Forelimb muscle (tissue), 1 donor: Measurements from ENCODE around the gene TMEM178B. TPM values are rescaled to one million over a fixed set of nuclear protein-coding genes. Genes with fewer than 3 reads are reported as not detected.
"Not testable (repeated sequence)": the region's sequence is repeated elsewhere in the genome, so short reads cannot be mapped to it uniquely, and the experiment has no call there.

Source experiments
- DNase-seq: peaks from one replicate; pipeline ENCODE4 v3.0.0-alpha.2; 2013; ENCODE audit warnings: low read depth
- polyA plus RNA-seq: library from polyadenylated mRNA; unstranded; fragments of 120-200 nt; gene quantifications from one replicate; pipeline ENCODE4 v1.2.1, GENCODE V29; 2013; ENCODE audit not compliant: insufficient read length

The TMEM178B gene
- polyA plus RNA-seq, 1 donor = 0.43 TPM

DNA sequence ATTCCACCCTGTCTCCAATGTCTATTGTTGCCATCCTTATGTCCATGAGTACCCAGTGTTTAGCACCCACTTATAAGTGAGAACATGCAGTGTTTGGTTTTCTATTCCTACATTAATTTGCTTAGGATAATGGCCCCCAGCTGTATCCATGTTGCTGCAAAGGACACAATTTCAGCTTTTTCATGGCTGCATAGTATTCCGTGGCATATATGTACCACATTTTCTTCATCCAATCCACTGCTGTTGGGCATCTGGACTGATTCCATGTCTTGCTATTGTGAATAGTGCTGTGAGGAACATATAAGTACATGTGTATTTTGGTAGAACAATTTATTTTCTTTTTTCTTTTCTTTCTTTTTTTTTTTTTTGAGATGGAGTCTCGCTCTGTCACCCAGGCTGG is 68.2 kb downstream of the TMEM178B start:
- no peak for DNase-seq

DNA sequence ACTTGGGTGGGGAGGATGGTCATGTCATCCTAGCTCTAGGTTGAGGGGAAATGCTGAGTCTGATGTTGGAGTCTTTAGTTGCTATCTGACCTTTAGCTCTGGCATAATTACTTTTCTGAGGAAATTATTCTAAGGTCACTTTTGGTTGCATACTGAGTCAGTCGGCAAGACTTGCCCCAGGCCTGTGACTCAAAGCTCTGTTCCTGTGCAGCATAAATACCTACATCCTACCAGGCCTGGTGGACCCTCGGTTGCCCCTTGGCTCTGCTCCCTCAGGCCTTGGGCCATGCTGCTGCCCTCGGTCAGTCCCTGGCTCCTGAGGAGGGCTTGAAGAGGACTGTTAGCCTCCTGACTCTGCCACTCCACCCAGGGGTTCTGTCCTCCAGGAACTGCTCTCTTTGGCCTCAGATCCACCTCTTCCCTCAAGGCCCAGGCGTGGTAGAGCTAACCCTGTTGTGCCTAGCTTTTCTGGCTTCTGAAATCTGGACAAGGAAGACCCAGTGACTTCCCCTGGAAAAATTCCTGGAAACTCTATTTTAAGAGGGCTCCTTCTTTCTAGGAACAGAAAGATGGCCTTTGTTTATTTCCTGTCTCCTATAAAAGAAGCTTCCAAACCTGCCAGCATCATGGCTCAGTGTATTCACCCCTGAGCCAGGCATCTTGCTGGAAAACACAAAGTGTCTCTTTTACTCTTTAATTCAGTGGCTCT is 71.2 kb downstream of the TMEM178B start:
- DNase-seq = no peak

DNA sequence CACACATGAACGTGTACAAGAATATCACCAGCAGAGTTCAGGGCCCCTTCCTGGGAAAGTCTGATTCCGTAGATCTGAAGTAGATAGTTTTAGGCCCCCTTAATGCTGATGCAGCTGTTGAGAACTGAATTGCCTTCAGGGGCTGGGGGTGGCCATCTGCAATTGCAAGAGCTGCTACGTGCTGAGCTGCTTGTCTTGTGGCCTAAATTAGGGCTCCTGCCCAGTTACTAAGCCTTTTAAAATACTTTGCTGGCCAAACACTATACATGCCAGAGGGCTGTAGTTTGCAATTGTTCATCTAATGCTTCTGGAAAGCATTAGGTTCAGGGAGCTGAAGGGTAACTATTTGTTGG is 71.7 kb downstream of the TMEM178B start:
- no peak for DNase-seq

DNA sequence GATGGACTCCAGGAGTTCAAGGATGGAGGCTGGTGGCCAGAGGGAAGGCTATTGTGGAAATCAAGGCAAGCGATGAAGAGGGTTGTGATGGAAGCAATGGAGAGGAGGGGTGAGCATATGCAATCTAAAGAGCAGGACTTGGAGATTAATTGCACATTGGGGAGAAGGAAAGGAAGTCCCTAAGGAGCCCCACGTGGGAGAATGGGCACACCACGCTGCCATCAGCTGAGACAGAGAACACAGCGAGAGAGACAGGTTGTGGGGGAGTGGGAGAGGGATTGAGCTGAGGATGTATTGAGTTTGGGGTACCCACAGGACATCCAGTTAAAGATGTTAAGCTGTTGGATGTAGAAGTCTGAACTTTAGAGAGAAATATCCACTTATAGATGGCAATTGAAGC is 73.6 kb downstream of the TMEM178B start:
- no peak for DNase-seq

DNA sequence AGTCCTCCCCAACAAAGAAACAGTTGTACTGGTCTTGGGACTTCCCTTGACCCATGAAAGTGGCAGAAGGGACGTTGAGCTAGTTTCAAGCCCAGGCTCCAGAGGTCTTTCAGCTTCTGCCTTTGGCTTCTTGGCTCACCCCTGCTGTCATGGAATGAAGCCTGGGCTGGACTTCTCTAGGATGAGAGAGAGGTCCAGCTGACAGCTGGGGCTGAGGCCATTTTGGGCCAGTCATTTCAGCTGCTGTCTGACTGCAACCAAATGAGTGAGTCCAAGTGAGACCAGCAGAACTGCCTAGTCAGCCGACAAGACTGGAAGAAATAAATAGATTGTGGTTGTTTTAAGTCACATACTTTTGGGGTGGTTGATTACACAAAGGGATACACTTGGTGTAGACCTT is 76.6 kb downstream of the TMEM178B start:
- no peak for DNase-seq

DNA sequence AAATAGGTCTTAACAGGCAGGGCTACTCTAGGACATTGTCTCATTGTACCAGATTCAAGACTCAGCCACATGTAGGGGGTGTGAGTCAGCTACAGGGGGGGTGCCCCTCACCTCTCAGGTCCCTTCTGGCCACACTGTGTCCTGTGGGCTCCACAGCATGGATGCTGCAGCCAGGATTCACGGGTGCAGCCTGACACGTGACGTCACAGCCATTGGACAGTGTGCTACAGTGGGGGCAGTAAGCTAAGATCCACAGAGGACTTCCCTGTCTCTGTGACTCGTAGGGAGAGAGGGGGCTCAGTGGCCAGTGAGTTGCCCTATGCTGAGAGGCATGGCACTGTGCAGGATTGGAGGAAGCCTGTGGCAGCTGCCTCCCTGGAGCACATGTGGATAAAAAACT is 77.9 kb downstream of the TMEM178B start:
- no peak for DNase-seq

DNA sequence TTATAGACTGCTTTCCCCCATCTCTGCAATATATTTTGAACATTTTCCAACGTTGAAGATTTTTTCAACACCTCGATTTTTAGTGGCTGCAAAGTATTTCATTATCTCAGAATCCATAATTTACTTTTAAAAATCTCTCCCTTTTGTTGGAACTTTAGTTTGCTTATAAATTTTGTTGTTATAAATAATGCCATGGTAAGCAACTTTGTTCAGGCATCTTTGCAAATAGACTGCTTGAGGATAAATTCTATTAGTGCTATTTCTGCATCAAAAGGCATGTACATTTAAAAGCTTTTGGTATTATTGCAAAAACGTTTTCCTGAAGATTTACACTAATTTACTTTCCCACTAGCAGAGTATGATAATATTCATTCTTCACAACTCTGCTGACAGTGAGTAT is 79.4 kb downstream of the TMEM178B start:
- no peak for DNase-seq

DNA sequence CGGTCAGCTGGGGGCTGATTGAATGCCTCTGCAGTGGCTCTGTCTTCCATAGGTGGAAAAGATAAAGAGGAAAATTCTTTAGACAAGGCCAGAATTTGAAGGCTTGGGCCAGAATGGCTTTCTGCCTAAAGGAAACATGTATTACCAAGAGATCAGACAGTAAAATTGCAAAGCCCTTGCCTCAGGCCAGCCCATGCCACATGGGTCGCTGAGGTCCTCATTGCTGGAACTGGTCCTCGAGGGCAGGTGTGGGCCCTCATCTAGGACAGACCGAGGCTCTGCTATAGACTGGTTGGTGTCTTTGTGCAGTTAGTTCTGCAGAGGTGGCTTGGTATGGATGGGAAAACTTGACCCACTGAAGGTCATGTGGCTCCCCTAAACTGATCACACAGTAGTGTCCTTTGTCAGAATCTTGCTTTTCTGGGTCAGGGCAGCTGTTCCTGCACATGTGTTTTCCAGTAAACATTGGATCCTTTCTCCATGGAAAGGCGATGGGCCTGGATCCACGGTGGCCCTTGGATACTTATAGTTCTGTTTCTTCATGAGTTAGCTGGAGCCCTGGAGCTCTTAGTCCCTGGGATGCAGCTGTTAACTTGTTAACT is 80.4 kb downstream of the TMEM178B start:
- DNase-seq = no peak

DNA sequence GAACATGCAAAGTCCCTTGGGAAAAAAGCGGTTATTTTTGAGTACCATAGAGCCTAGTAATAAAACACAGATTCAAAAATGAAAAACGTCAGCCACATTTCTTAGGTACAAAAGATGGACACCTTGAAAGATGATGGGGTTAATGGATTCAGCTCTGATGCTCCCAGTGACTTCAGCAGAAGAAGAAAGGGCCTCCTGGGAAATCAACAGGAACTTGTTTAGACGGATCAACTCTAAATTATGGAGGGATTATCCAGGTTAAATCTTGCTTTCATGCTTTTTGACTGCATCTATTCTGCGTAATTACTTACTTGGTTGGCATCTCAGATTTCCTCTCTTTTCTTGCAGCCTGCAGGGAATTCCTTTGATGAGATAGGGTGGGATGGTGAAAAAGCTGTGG is 82.5 kb downstream of the TMEM178B start:
- DNase-seq = no peak

DNA sequence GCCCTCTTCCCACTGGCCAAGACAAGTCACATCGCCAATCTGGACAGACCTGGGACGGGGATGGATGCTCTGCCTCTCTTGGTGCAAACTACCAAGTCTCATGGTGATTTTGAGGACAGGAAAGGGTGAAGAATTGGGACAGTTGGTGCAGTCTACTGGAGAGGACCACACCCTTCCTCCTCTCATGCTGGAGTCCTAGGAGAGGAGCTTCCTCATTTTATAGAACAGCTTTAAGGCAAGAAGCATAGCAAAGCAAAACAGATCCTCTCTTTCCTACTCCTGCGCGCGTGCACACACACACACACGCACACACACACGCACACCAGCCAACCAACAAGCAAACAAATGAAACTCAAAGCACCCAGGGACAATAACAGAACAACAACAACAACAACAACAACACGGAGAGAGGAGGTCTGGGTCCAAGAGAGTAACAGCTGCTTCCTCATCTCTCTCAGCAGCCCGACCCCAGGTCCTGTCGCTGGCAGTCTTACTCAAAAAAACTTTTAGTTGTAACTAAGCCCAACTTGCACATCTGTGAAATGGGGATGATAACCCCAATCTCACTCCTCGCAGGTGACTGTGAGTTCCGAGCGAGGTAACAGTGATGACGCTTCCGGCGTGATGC is 83.4 kb downstream of the TMEM178B start:
- no peak for DNase-seq

DNA sequence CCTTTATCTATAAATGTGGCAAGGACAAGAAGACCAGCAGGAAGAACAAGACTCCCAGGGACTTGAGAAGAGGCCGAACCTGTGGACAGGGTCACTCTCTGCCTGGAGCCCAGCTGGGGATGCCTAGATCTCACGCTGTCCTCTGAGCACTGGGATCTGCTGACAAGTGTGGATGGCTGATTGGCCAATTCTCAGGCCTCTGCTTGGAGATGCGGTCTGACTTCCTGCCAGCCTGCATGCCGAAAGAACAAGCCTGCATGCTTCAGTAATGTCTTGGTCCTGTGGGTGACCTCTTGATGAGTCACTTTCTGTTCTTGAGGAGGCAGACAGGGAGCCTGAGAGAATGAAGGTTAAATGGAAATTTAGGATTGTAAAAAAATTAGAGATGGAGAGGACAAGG is 84.7 kb downstream of the TMEM178B start:
- no peak for DNase-seq

DNA sequence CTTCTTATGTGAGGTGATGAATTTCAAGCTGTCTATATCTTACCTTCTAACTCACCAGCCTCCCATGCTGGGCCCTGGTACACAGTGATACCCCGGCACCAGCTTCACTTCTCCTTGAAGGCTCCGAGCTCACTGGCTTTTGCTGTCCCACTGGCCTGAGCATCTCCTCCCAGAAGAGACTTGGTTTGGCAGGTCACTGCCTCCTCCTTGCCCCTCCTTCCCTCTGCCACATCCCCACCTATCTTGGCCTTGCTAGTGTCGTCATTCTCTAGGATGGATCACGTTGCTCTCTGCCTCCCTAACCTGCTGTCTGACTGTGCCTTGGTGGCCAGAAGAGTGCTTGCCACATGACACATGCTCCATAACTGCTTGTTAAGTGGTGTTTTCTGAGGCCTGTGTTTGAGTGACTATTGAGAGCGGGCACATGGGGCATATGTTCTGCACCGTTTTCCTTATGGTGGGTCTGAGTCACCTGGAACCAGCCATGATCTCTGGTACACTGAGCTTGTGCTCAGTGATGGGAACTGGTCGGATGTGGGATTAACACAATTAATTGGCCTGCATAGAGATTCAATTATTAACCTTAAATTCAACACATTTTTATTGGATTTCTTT is 86.5 kb downstream of the TMEM178B start:
- DNase-seq = no peak

DNA sequence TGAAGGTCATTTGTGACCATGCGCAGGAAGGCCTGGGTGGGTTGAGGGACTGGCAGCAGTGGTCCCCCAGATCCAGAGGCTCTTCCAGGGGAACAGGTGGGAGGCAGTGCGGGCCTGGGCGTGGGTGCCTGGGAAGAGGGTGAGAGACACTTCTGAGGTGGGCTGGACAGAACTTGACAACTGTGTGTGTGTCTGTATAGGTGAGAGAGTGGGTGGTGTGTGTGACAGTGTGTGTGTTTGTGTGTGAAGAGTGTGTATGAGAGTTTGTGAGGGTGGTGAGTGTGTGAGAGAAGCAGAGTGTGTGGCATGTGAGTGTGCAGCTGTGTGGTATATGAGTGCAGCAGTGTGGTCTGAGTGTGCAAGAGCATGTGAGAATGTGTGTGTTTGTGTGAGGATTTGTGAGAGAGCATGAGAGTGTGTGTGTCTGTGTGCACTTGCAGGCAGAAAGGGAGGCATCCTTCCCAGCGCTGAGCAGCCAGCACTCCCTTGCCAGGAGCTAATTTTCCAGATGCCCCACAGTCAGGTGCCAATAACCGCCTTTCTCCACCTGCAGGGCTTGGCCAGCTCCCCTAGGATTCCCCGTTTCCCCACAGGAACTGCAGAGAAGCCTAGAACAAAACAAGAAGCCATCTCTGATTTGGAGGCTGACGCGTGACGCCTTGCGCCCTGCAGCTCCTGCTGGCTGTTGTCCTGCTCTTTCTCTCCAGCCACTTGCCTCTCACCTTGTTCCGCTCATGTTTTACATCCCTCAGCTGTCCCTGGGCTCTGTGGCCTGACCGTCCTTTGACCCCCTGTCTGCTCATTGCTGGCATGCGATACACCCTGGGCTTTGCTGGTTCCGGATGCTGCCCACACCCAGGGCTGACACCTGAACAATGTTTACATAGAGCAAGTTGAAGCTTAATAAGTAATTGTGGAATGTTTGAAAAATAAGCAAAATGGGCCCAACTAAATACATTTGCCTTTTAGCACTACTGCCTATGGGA is 88.0 kb downstream of the TMEM178B start:
- no peak for DNase-seq

DNA sequence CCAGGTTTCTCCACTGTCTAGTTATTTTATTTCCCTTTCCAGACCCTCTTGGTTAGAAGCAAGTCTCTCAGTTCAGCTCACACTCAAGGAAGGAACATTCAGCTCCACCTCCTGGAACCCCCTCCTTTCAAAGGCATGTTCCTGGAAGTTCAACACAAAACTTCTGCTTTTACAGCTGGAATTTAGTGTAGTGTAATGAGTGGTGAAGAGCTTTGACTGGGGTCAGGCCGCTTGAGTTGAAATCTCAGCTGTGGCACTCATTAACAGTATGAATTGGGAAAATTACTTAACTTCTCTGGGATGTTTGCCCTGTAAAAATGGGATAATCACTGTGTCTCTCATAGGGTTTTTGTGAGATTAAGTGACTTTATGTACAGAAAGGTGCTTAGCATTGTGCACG is 91.7 kb downstream of the TMEM178B start:
- DNase-seq = no peak

DNA sequence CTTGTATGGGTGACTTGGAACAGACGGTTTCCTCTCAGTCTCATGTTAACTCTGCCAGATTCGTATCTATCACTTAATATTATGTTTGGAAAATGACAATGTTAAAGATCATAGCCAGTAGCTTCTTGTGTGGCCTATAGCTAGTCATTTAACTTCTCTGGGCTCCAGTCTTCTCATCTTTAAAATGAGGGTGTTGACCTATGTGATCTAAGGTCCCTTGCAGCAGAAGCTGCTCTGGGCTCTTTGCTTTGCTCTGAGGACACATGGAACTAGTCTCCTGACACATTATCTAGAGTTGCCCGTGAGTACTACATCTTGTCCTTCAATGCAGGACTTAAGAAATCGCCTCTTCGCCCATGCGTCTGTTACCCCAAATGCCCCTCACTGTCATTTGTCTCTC is 93.1 kb downstream of the TMEM178B start:
- no peak for DNase-seq

DNA sequence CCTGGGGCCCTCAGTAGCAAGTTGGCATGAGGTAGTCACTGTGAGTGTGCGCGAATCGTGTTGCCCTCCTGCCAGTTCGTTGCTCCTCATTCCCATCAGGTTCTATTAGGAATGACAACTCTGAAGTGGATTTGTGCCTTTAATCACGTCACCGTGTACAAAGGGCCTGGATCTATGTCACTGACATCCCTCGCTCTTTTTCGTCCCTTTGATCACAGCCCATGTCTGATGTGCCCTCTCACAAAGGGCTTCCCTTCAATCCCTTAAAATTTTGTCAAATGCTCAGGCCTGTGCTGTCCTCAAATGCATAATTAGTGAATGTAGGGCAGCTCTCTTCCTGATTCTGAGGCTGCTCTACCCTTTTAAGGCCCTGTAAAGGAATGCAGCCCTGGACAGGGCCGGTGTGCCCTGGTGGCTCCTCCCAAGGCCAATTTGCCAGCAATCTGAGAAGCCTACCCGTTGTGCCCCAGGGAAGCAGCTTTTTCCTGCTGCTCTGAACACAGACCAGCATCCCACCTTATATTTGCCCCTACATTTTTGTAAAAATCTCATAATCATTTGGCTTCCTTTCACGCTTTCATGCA is 93.6 kb downstream of the TMEM178B start:
- DNase-seq = no peak

DNA sequence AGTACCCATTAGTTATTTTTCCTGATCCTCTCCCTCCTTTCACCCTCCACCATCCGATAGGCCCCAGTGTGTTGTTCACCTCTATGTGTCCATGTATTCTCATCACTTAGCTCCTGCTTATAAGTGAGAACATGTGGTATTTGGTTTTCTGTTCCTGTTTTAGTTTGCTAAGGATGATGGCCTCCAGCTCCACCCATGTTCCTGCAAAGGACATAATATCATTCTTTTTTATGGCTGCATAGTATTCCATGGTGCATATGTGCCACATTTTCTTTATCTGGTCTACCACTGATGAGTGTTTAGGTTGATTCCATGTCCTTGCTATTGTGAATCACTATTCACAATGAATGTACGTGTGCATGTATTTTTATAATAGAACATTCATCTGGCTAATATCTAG is 95.3 kb downstream of the TMEM178B start:
- not testable (repeated sequence) for DNase-seq

DNA sequence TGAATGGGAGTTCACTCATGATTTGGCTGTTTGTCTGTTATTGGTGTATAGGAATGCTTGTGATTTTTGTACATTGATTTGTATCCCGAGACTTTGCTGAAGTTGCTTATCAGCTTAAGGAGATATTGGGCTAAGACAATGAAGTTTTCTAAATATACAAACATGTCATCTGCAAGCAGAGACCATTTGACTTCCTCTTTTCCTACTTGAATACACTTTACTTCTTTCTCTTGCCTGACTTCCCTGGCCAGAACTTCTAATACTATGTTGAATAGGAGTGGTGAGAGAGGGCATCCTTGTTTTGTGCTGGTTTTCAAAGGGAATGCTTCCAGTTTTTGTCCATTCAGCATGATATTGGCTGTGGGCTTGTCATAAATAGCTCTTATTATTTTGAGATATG is 101.9 kb downstream of the TMEM178B start:
- not testable (repeated sequence) for DNase-seq

DNA sequence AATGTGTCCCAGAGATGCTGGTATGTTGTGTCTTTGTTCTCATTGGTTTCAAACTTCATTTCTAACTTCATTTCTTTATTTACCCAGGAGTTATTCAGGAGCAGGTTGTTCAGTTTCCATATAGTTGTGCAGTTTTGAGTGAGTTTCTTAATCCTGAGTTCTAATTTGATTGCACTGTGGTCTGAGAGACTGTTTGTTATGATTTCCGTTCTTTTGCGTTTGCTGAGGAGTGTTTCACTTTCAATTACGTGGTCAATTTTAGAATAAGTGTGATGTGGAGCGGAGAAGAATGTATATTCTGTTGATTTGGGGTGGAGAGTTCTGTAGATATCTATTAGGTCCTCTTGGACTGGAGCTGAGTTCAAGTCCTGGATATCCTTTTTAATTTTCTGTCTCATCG is 103.3 kb downstream of the TMEM178B start:
- DNase-seq = not testable (repeated sequence)

DNA sequence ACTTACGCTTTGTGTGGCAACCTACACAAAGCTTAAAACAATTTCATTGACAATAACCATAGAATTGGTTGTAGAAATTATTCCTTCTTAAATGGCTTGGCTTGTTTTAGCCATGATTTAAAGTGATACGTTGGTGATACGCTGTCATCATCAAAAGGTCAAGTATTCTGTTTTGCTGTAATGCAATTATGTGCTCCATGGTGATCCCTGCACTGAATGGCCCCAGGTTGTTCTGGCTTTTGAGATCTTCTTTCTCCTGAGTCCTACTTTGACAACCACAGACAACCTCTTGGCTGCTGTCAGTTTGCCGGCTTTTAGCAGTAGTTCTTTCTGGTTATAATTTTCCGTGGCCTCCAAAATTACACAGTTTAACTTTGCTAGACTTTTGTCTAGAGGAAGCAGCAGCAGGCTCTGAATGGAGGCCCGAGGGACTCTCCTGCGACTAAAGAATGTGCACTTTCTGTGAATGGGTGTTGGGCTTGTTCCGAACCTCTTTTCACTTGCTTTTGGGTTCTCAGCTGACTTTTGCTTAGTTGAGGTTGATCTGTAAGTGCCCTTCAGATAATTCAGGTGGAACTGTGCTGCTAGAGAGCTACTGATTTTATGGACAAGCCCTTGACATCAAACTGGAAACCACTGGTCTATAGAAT is 104.7 kb downstream of the TMEM178B start:
- DNase-seq = no peak

DNA sequence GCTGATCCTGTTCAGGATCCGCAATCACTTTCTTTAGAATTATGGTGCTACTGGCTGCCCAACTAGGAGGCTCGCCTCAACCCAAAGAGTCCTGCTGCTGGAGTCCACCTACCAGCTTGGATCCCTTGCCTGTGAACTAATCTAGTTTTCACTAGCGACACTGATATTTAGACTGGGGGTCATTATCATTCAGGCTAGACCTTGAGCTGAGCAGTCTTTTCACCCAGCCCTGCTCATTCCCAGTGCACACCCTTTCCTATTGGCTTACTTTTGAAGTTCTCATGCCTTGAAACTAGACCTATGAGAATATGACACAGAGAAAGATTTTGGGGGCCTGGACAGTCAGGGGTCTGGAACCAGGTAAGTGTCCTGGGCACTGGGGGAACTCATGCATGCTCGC is 107.9 kb downstream of the TMEM178B start:
- DNase-seq = no peak
